Activated T-cell treated with anti-CD3 and anti-CD28 coated beads, Interleukin-2, amount 50 U/mL, for 48 hours (primary cell): Measurements from ENCODE around the gene APOE.
"Not testable (repeated sequence)": the region's sequence is repeated elsewhere in the genome, so short reads cannot be mapped to it uniquely, and the experiment has no call there.

ENCODE experiments used
- DNase-seq, 2 experiments: peaks; one replicate each; pipeline ENCODE4 v3.0.0-alpha.2; 2020

The APOE gene

DNA sequence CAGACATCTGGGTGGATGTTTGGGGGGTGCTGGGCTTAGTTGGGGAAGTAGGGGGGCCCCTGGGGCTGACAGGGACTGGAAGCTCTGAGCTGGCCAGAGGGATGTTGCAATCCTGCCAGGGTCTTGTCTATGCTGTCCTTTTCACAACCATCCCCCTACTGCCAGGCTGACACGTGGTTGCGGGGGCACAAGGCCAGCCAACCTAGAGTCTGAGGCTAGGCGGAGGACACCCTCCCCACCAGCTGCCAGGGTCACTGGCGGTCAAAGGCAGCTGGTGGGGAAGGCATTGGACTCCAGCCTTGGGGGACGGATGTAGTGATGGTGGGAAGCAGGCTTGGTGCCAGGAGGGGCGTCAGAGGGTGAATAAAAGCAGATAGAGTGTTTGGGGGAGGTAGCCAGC, 7.3 kb downstream of the APOE start:
- no peak for DNase-seq

DNA sequence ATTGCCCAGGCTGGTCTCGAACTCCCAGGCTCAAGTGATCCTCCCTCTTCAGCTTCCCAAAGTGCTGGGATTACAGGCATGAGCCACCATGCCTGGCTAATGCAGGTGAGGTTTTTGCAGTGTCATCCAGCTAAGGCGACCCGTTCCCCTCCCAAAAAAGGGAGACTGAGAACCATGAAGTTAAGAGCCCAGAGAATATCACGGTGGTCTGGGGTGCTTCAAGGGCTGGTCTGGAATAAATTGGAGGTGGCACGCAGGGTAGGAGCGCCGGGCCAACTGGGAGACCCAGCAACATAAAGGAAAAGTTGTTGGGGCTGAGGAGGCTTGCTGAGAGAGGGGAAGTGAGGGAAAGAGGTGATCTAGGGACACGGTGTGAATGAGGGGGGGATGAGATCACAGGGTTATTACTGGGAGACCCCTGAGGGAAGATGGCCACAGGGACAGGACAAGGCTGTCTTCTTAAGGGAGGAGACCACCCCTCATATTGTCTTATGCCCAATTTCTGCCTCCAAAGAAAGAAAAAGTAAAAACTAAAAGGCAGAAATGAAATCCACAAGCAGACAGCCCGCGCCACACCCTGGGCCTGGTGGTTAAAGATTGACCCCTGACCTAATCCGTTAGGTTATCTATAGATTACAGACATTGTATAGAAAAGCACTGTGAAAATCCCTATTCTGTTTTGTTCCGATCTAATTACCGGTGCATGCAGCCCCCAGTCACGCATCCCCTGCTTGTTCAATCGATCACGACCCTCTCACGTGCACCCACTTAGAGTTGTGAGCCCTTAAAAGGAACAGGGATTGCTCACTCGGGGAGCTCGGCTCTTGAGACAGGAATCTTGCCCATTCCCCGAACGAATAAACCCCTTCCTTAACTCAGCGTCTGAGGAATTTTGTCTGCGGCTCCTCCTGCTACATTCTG, 8.2 kb downstream of the APOE start:
- DNase-seq = not testable (repeated sequence)

DNA sequence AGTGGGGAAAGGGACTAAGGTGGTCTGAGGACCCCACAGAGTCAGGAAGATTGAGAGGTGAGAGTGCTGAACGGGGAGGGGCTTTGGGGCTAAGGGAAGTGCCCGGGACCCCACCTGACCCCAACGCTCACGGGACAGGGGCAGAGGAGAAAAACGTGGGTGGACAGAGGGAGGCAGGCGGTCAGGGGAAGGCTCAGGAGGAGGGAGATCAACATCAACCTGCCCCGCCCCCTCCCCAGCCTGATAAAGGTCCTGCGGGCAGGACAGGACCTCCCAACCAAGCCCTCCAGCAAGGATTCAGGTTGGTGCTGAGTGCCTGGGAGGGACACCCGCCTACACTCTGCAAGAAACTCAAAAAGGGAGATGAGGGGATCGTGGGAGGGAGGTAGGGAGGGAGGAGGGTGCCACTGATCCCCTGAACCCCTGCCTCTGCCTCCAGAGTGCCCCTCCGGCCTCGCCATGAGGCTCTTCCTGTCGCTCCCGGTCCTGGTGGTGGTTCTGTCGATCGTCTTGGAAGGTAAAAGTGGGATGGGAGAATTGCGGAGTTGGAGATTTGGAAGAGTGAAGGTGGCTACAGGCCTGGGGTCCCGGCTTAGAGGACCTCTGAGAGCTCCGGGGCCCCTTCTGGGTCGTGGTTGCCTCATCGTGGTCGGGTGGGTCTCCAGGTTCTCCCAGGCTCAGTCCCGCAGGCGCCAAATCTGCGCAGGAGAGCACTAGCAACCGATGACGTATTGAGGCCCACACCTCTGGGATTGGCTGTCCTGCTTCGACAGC, 9.0 kb downstream of the APOE start, which contains the start of gene APOC1:
Gene APOC1, plus strand, starts transcription at position 176 of the 774 bp plus-strand sequence. Its CDS starts 284 bp downstream, at position 460.
- DNase-seq = peak; percentile 87 to 89

DNA sequence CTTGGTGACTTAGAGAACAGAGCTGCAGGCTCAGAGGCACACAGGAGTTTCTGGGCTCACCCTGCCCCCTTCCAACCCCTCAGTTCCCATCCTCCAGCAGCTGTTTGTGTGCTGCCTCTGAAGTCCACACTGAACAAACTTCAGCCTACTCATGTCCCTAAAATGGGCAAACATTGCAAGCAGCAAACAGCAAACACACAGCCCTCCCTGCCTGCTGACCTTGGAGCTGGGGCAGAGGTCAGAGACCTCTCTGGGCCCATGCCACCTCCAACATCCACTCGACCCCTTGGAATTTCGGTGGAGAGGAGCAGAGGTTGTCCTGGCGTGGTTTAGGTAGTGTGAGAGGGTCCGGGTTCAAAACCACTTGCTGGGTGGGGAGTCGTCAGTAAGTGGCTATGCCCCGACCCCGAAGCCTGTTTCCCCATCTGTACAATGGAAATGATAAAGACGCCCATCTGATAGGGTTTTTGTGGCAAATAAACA, 18.7 kb downstream of the APOE start:
- DNase-seq = no peak

DNA sequence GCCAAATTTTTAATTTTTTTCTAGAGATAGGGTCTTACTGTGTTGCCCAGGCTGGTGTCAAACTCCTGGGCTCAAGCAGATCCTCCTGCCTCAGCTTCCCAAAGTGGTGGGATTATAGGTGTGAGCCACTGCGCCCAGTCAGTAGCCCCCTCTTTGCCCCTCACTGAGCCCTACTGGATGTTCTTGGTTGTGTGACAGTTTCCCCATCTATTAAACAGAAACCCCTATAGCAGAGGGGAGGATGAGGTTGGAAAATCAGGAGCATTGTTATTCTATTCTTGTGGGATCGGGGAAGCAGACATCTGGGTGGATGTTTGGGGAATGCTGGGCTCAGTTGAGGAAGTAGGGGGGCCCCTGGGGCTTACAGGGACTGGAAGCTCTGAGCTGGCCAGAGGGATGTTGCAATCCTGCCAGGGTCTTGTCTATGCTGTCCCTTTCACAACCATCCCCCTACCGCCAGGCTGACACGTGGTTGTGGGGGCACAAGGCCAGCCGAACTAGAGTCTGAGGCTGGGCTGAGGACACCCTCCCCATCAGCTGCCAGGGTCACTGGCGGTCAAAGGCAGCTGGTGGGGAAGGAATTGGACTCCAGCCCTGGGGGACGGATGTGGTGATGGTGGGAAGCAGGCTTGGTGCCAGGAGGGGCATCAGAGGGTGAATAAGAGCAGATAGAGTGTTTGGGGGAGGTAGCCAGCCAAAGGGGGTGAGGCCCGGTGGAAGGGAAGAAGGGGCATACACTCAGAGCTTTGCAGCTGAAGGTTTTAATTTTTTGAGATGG, 19.7 kb downstream of the APOE start:
- DNase-seq = no peak

DNA sequence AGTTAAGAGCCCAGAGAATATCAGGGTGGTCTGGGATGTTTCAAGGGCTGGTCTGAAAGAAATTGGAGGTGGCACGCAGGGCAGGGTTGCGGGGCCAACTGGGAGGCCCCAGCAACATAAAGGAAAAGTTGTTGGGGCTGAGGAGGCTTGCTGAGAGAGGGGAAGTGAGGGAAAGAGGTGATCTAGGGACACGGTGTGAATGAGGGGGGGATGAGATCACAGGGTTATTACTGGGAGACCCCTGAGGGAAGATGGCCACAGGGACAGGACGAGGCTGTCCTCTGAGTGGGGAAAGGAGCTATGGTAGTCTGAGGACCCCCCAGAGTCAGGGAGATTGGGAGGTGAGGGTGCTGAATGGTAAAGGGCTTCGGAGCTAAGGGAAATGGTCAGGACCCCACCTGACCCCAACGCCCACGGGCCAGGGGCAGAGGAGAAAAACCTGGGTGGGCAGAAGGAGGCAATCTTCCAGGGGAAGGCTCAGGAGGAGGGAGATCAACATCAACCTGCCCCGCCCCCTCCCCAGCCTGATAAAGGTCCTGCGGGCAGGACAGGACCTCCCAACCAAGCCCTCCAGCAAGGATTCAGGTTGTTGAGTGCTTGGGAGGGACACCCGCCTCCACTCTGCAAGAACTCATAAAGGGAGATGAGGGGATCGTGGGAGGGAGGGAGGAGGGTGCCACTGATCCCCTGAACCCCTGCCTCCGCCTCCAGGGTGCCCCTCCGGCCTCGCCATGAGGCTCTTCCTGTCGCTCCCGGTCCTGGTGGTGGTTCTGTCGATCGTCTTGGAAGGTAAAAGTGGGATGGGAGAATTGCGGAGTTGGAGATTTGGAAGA, 20.9 kb downstream of the APOE start:
- DNase-seq = not testable (repeated sequence)

DNA sequence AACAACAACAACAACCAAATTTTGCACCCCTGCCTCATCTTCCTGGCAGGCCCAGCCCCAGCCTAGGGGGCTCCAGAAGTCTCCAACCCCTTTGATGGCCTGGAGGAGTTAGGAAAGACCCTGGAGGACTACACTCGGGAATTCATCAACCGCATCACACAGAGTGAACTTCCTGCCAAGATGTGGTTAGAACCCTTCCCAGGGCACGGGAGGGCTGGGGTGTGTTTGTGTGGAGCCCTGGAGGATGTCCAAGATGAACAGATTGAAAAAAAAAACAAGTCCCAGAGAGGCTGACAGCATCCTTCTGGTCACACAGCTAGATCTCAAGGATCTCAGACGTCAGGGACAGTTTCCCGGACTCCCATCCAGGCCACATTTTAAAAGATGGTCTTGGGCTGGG, 22.1 kb downstream of the APOE start:
- DNase-seq = no peak

DNA sequence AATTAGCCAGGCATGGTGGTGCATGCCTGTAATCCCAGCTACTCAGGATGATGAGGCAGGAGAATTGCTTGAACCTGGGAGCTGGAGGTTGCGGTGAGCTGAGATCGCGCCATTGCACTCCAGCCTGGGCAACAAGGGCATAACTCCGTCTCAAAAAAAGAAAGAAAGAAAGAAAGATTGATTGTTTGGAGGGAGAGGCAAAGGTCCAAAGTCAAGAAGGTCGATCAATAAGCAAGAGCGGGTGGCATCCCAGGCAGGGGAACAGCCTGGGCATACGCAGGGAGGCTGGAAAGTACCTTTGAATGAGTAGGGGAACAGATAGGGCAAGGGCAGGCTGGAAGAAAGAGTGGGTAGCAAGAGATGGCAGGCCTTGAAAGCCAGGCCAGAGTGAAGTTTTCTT, 24.5 kb downstream of the APOE start:
- no peak for DNase-seq

DNA sequence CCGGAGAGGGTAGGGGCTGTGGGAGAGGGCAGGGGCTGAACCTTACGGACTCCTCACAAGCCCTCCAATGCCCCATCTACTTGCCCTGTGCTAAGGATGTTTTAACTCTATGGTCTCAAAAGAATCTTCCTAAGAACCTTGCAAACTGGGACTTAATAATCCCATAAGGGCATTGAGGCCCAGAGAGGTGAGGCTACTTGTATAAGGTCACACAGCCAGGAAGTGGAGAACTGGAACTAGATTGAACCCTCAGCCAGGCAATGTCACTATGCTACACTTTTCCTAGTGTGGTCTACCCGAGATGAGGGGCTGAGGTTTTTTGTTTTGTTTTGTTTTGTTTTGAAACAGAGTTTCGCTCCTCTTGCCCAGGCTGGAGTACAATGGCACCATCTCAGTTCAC, 25.9 kb downstream of the APOE start:
- DNase-seq = no peak

DNA sequence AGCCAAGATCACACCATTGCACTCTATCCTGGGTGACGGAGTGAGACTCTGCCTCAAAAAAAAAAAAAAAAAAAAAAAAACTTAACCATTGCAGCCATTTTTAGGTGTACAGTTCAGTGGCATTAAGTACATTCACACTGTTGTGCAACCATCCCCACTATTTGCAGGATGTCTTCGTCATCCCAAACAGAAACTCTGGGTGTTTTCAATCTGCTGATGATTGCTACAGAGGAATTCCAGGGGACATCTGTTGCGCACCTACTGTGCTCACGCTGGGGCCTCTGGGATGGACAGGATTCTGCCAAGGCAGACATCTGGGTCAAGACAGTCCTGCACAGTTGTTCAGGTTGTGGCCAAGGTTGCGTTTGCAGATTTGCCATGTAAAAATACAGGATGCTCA, 34.1 kb downstream of the APOE start:
- no peak for DNase-seq

DNA sequence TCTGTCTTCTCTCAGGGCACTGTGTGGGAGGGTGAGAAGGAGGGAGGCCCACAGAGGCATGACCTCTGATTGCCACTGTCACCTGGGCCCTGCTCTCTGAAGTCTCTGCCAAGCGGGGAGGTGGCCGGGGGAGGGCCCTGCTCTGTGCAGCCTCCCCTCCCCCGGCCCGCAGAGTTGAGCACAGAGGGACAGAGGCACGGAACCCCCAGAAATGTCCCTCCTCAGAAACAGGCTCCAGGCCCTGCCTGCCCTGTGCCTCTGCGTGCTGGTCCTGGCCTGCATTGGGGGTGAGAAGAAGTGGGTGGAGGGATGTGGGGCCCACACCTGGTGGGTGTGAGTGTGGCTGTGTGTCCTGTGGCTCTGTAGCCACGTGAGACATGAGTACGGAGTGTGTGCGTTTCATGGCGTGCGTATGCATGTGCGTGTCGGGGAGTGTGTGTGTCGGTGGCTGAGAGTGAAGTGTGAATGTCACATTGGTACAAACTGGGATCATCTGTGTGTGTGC, 36.5 kb downstream of the APOE start, which contains the start of gene APOC4:
Gene APOC4, plus strand, starts transcription at position 171 of the 505 bp plus-strand sequence. Its CDS starts 41 bp downstream, at position 212.
- DNase-seq = no peak

DNA sequence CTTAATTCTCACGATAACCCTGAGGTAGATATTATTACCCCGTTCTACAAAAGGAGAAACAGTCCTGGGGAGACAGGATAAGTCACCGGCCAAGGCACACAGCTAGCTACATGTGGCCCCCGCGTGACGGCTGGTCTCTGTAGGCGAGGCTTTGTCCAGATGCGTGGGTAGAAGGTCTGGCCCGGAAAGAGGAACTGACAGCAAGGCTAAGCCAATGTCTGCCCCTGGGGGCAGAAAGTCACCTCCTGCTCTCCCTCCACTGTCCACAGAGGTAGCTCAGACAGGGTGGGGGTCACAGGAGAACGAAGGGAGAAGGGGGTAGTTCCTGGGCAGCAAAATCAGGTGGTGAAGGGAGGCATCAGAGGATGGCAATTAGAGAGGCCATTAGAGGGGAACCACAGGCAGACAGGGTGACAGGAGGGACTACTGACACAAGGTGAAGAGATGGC, 38.2 kb downstream of the APOE start:
- no peak for DNase-seq

DNA sequence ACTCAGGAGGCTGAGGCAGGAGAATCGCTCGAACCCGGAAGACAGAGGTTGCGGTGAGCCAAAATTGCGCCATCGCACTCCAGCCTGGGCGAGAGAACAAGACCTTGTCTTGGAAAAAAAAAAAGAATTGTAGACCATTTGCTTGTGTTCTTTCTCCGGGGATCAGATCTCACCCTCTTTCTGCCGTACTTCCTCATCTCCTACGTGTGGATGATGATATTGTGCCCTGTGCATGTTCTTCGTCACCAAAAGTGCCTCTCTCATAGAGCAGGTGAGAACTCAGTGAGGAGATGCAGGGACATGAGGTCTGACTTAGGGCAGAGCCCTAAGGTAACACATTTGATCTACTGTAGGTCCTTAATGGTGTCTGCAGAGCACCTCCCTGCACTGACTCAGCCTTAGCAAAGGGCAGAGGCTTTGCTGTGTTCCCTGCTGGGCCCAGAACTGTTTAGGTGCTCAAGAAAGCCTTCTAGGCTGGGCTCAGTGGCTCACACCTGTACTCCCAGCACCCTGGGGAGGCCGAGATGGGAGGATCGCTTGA, 41.5 kb downstream of the APOE start:
- DNase-seq = no peak

DNA sequence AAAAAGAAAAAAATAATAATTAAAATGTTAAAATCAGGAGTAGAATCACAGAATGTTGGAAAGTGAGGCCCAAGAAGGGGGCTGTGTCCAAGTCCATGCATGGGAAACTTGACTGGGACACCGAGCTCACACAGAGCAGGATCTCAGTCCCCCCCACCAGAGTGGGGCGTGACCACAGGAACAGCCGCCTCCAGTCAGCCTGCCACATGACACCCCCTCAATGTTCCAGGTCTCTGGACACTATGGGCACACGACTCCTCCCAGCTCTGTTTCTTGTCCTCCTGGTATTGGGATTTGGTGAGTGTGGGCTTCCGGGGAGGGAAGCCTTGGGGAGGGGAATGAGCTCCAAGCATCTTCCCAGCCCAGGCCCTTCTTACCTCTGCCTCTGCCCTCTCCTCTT, 42.6 kb downstream of the APOE start:
- DNase-seq = no peak

DNA sequence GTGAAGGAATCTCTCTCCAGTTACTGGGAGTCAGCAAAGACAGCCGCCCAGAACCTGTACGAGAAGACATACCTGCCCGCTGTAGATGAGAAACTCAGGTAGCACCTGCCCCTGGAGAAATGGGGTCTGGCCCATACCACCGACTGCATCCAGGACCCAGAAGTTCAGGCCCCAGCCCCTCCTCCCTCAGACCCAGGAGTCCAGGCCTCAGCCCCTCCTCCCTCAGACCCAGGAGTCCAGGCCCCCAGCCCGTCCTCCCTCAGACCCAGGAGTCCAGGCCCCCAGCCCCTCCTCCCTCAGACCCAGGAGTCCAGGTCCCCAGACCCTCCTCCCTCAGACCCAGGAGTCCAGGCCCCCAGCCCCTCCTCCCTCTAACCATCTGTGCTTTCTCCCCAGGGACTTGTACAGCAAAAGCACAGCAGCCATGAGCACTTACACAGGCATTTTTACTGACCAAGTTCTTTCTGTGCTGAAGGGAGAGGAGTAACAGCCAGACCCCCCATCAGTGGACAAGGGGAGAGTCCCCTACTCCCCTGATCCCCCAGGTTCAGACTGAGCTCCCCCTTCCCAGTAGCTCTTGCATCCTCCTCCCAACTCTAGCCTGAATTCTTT, 43.3 kb downstream of the APOE start:
- DNase-seq = no peak

DNA sequence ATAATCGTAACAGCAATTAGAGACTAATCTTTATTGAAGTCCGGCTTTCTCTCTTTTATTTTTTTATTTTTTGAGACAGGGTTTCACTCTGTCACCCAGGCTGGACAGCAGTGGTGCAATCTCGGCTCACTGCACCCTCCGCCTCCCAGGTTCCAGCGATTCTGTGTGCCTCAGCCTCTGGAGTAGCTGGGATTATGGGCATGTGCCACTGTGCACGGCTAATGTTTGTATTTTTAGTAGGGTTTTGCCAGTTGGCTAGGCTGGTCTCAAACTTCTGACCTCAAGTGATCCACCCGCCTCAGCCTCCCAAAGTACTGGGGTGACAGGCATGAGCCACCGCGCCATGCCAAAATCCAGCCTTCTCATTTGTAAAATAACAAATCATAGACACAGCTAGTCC, 44.0 kb downstream of the APOE start:
- DNase-seq = no peak

DNA sequence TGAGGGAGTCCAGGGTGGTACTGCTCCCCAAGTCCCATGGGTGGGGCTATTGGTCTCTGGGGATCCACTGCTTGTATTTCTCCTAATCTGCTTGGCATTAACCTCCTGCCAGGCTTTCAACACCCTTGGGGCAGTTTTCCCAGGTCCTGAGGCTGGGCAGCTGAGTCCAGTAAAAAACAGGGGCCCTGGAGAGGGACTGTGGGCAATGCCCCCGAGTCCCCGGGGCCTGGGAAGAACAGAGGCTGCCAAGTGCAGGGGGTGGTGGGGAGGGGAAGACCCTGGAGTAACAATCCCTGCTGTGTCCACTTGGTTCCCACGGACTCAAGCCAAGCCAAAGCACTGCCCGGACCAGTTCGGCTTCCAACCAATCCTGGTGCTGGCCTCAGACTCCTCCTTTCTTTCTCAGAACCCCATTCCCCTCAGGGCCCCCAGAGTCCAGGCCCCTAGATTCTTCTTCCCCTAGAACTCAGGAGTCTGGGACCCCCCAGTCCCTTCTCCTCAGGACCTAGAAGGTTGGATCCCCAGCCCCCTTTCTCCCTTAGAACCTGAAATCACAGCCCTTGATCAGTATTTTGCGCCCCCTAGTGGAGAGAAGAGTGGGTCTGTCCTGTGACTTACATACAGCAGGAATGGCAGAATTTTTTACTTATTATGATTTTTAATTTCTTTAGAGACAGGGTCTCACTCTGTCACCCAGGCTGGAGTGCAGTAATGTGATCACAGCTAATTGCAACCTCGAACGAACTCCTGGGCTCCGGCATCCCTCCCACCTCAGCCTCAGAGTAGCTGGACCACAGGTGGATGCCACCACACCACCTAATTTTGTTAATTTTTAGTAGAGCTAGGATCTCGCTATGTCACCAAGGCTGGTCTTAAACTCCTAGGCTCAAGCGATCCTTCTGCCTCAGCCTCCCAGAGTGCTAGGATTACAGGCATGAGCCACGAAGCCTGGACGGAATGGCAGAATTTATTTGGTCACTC, 45.9 kb downstream of the APOE start:
- DNase-seq = peak; percentile 52 to 59

DNA sequence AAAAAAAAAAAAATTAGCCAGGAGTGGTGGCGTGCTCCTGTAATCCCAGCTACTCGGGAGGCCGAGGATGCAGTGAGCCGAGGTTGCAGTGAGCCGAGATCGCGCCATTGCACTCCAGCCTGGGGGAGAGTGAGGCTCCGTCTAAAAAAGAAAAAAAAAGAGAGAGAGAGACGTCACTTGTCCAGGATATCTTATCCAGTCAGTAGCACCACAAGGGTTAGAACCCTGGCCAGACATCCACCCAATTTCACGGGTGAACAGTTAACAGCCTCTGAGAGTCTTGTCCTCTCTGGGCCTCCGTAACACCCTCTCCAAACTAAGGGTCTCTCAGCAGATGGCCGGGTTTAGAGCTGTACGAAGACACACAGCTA, 48.7 kb downstream of the APOE start:
- no peak for DNase-seq

DNA sequence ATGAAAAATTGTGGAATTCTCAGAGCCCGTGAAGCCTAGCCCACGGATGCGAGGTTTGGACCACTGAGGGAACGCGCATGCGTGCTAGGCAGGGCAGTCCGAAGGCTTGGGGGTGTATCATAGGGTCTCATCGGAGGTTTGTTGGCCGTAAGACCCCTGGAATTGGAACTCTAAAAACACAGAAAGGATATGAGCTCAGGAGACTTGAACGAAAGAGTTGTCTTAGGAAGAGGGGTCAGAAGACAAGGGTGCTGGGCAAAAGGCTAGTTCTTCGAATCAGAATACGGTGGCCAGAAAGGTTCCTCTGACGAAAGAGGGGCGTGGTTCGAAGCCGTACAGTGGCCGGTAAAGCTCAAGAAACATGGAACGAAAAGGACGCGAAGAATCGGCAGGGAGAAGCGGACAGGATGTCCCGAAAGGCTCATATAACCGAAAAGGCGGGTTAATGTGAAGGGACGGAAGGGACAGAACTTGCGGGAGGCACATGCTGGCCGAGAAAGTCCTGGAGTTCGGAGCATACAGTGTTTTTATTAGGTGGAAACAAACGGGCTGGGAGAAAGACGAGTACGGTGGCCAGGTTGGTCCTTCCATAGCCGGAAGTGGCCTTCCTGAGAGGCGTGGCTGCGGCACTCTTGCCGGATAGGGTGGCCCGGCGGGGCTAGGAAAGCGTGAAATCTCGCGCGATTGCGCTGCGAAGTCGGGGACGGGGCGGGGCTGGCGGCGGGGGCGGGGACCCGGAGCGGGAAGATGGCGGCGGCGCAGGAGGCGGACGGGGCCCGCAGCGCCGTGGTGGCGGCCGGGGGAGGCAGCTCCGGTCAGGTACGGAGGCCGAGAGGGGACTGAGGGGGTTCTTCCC, 49.3 kb downstream of the APOE start, which contains the start of gene CLPTM1:
Gene CLPTM1, plus strand, starts transcription at position 732 of the 856 bp plus-strand sequence. Its CDS starts 16 bp downstream, at position 748.
- peak; percentile 96 to 97 for DNase-seq
